GM12891 (cell line): ENCODE results near the gene DMBX1.

Experiments used
- POLR2A ChIP-seq: IDR thresholded peaks from 2 replicates; pipeline ENCODE4 v1.6.1; 2011; ENCODE audit warnings: low read depth, low read length, control low read depth
- POLR2AphosphoS5 ChIP-seq: IDR thresholded peaks from 2 replicates; pipeline ENCODE4 v1.6.1; 2011; ENCODE audit warnings: low read depth, low read length, control low read depth
- SPI1 ChIP-seq: IDR thresholded peaks from 2 replicates; pipeline ENCODE4 v1.6.1; 2011; ENCODE audit warnings: low read depth, low read length, control low read depth
- TAF1 ChIP-seq: IDR thresholded peaks from 2 replicates; pipeline ENCODE4 v1.6.1; 2011; ENCODE audit warnings: low read depth, low read length, control low read depth

GRCh38 chr1:46481961-46482360 lies 7.7 kb upstream of the DMBX1 start:
- TF ChIP-seq POLR2A (no peak), POLR2AphosphoS5 (no peak), SPI1 (no peak), TAF1 (no peak)
